SH-SY5Y (cell line): ENCODE data around the gene SVEP1.

Experiments used
- GATA2 ChIP-seq: IDR thresholded peaks from 2 replicates; pipeline ENCODE4 v1.6.1; 2011; ENCODE audit warnings: mild to moderate bottlenecking, low read depth, low read length
- GATA3 ChIP-seq: IDR thresholded peaks from 2 replicates; pipeline ENCODE4 v1.6.1; 2011; ENCODE audit warnings: low read depth, mild to moderate bottlenecking, low read length, moderate library complexity

DNA sequence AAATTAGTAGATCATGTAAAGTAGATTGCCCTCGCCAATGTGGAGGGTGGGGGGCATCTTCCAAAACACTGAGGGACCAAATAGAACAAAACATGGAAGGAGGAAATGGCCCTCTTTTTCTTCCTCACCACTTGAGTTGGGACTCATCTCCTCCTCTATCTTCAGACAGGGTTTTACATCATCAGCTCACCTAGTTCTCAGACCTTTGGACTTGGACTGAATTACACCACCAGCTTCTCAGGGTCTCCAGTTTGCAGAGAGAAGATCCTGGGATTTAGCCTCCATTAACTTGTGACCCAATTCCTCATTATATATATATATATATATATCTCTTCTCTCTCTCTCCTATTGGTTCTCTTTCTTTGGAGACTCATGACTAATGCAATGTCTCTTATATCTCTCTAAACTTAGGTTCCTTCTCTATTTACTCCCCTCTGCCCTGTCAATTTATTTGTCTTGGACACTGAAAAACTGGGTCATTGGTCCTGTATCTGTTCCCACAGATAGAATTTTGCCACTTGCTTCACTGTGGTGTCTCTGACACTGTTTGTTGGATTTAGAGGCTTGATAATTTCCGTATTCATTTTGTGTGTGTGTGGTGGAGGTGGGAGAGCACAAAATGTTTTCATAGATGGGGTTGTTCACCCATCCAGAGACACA is 187.6 kb downstream of the SVEP1 start:
- TF ChIP-seq GATA3, result no peak
- no peak for TF ChIP-seq GATA2
